GM18861 (cell line): ENCODE data around the gene STXBP6.
"Not testable (repeated sequence)": the region's sequence is repeated elsewhere in the genome, so short reads cannot be mapped to it uniquely, and the experiment has no call there.

Experiments used
- ATAC-seq: cut with Tn5 transposase; IDR thresholded peaks from one replicate; pipeline ENCODE4 v1.9.1; 2021; ENCODE audit not compliant: unreplicated experiment

The STXBP6 gene

GRCh38 chr14:24958271-24958670 is 91.7 kb downstream of the STXBP6 start:
- ATAC-seq = no peak

GRCh38 chr14:24957814-24958213 is 92.1 kb downstream of the STXBP6 start:
- ATAC-seq = no peak

- ATAC-seq = no peak
Observed at GRCh38 chr14:24956104-24956503, 93.8 kb downstream of the STXBP6 start.

- ATAC-seq = no peak
Observed at GRCh38 chr14:24954700-24955037, 95.3 kb downstream of the STXBP6 start.

- ATAC-seq = peak; percentile 84
Observed at GRCh38 chr14:24954037-24954699, 95.8 kb downstream of the STXBP6 start.

- ATAC-seq = no peak
Observed at GRCh38 chr14:24952851-24953666, 96.9 kb downstream of the STXBP6 start.

GRCh38 chr14:24948261-24948847 is 101.6 kb downstream of the STXBP6 start:
- ATAC-seq = no peak

- no peak for ATAC-seq
Observed at GRCh38 chr14:24947131-24947530, 102.8 kb downstream of the STXBP6 start.

- ATAC-seq = no peak
Observed at GRCh38 chr14:24944800-24945199, 105.1 kb downstream of the STXBP6 start.

- ATAC-seq = no peak
Observed at GRCh38 chr14:24943024-24943423, 106.9 kb downstream of the STXBP6 start.

- peak; percentile 46 for ATAC-seq
Observed at GRCh38 chr14:24941719-24942118, 108.2 kb downstream of the STXBP6 start.

- no peak for ATAC-seq
Observed at GRCh38 chr14:24940213-24940783, 109.6 kb downstream of the STXBP6 start.

GRCh38 chr14:24938593-24938992 is 111.4 kb downstream of the STXBP6 start:
- no peak for ATAC-seq

GRCh38 chr14:24937300-24937699 is 112.6 kb downstream of the STXBP6 start:
- no peak for ATAC-seq

GRCh38 chr14:24936773-24937172 is 113.2 kb downstream of the STXBP6 start:
- ATAC-seq = not testable (repeated sequence)

GRCh38 chr14:24935796-24936195 is 114.2 kb downstream of the STXBP6 start:
- ATAC-seq = no peak

GRCh38 chr14:24928386-24928900 is 121.5 kb downstream of the STXBP6 start:
- ATAC-seq = no peak

GRCh38 chr14:24927809-24928208 is 122.1 kb downstream of the STXBP6 start:
- ATAC-seq = no peak

- ATAC-seq = no peak
Observed at GRCh38 chr14:24925771-24926374, 124.1 kb downstream of the STXBP6 start.

GRCh38 chr14:24924544-24924943 is 125.4 kb downstream of the STXBP6 start:
- no peak for ATAC-seq

GRCh38 chr14:24921903-24922302 is 128.0 kb downstream of the STXBP6 start:
- no peak for ATAC-seq
